GM23338 (cell line): ENCODE data around the gene HYAL1. TPM values are rescaled to one million over a fixed set of nuclear protein-coding genes. Genes with fewer than 3 reads are reported as not detected.
A peak's percentile ranks its signal among the peaks of the same experiment; 100 is the strongest.

ENCODE experiments used
- ATAC-seq: fragments of 200-7000 bp; cut with Tn5 transposase; 3 replicates; pipeline ENCODE4 v1.9.1; 2020
- DNase-seq: peaks from one replicate; pipeline ENCODE4 v3.0.0-alpha.2; 2015; ENCODE audit warnings: low spot score
- H2AFZ ChIP-seq: fragments of 200-600 bp; sonication (generic); 2 replicates; pipeline ENCODE4 v1.8.0; 2016; ENCODE audit warnings: antibody characterized with exemption, mild to moderate bottlenecking, moderate library complexity
- H3F3A ChIP-seq: fragments of 200-600 bp; sonication (generic); replicated peaks from 2 replicates; pipeline ENCODE4 v1.8.0; 2017; ENCODE audit warnings: antibody characterized with exemption, mixed run types, low read depth
- H3K27ac ChIP-seq: fragments of 200-600 bp; sonication (generic); 2 replicates; pipeline ENCODE4 v1.6.1; 2016; ENCODE audit warnings: low read depth
- H3K27me3 ChIP-seq: fragments of 200-600 bp; sonication (generic); 2 replicates; pipeline ENCODE4 v1.8.0; 2016; ENCODE audit warnings: mild to moderate bottlenecking, mixed run types, moderate library complexity; ENCODE audit not compliant: insufficient read depth
- H3K36me3 ChIP-seq: fragments of 200-600 bp; sonication (generic); 2 replicates; pipeline ENCODE4 v1.8.0; 2016; ENCODE audit warnings: mild to moderate bottlenecking; ENCODE audit not compliant: insufficient read depth
- H3K4me1 ChIP-seq: fragments of 200-600 bp; sonication (generic); 2 replicates; pipeline ENCODE4 v1.8.0; 2016; ENCODE audit warnings: mild to moderate bottlenecking, moderate library complexity; ENCODE audit not compliant: insufficient read depth
- H3K4me2 ChIP-seq: fragments of 200-600 bp; sonication (generic); 2 replicates; pipeline ENCODE4 v1.7.1; 2017; ENCODE audit warnings: mixed run types
- H3K4me3 ChIP-seq: fragments of 200-600 bp; sonication (generic); 2 replicates; pipeline ENCODE4 v1.6.1; 2016; ENCODE audit warnings: mixed run types
- H3K79me2 ChIP-seq: fragments of 200-600 bp; sonication (generic); replicated peaks from 2 replicates; pipeline ENCODE4 v1.8.0; 2017; ENCODE audit warnings: mild to moderate bottlenecking; ENCODE audit not compliant: insufficient read depth
- H3K9me2 ChIP-seq: fragments of 200-600 bp; sonication (generic); 2 replicates; pipeline ENCODE4 v1.8.0; 2017; ENCODE audit not compliant: insufficient read depth
- H4K20me1 ChIP-seq: fragments of 200-600 bp; sonication (generic); replicated peaks from 2 replicates; pipeline ENCODE4 v1.8.0; 2017; ENCODE audit warnings: mild to moderate bottlenecking; ENCODE audit not compliant: insufficient read depth
- H3K27ac Mint-ChIP-seq: 2 replicates; pipeline ENCODE4 v1.8.0; 2020; ENCODE audit warnings: inconsistent platforms, mild to moderate bottlenecking, moderate library complexity, mixed read lengths
- H3K27me3 Mint-ChIP-seq: 3 replicates; pipeline ENCODE4 v1.8.0; 2022; ENCODE audit warnings: low read depth, mild to moderate bottlenecking, moderate library complexity, mixed read lengths, inconsistent platforms; ENCODE audit not compliant: insufficient read depth, poor library complexity
- H3K36me3 Mint-ChIP-seq: 3 replicates; pipeline ENCODE4 v1.8.0; 2021; ENCODE audit warnings: low read depth, mild to moderate bottlenecking, inconsistent platforms, moderate library complexity, mixed read lengths
- H3K4me1 Mint-ChIP-seq: 3 replicates; pipeline ENCODE4 v1.8.0; 2020; ENCODE audit warnings: mild to moderate bottlenecking, inconsistent platforms, mixed read lengths
- H3K4me3 Mint-ChIP-seq: 3 replicates; pipeline ENCODE4 v1.8.0; 2021; ENCODE audit warnings: moderate library complexity, mild to moderate bottlenecking, inconsistent platforms, mixed read lengths
- H3K9me3 Mint-ChIP-seq: 3 replicates; pipeline ENCODE4 v1.8.0; 2020; ENCODE audit warnings: moderate library complexity, mild to moderate bottlenecking, inconsistent platforms, mixed read lengths
- CREB1 ChIP-seq: fragments of 250-450 bp; sonication (Bioruptor Pico); IDR thresholded peaks from 2 replicates; pipeline ENCODE4 v1.5.0; 2020; ENCODE audit warnings: low read depth, mild to moderate bottlenecking, moderate library complexity
- EZH2 ChIP-seq: fragments of 200-600 bp; sonication (generic); IDR thresholded peaks from one replicate; pipeline ENCODE4 v1.8.0; 2017; ENCODE audit warnings: antibody characterized with exemption, mild to moderate bottlenecking, low read depth; ENCODE audit not compliant: unreplicated experiment
- EZH2phosphoT487 ChIP-seq: fragments of 200-600 bp; sonication (generic); IDR thresholded peaks from one replicate; pipeline ENCODE4 v1.8.1; 2018; ENCODE audit warnings: antibody characterized with exemption; ENCODE audit not compliant: unreplicated experiment
- JUNB ChIP-seq: IDR thresholded peaks from one replicate; pipeline ENCODE4 v1.6.1; 2016; ENCODE audit warnings: antibody characterized with exemption; ENCODE audit not compliant: unreplicated experiment
- NANOG ChIP-seq: IDR thresholded peaks from 2 replicates; pipeline ENCODE4 v1.6.1; 2016; ENCODE audit warnings: antibody characterized with exemption, borderline replicate concordance
- POLR2AphosphoS5 ChIP-seq: IDR thresholded peaks from 2 replicates; pipeline ENCODE4 v1.6.1; 2016; ENCODE audit warnings: antibody characterized with exemption, low read depth
- STAT1 ChIP-seq: IDR thresholded peaks from one replicate; pipeline ENCODE4 v1.6.1; 2016; ENCODE audit warnings: antibody characterized with exemption; ENCODE audit not compliant: unreplicated experiment
- ZNF114 ChIP-seq: fragments of 250-450 bp; sonication (Bioruptor Pico); IDR thresholded peaks from 2 replicates; pipeline ENCODE4 v1.5.0; 2020; ENCODE audit warnings: mild to moderate bottlenecking, moderate library complexity
- ZNF331 ChIP-seq: fragments of 250-450 bp; sonication (Bioruptor Pico); IDR thresholded peaks from 2 replicates; pipeline ENCODE4 v1.5.0; 2020; ENCODE audit warnings: low read depth, mild to moderate bottlenecking, moderate library complexity
- polyA plus RNA-seq: library from polyadenylated mRNA; unstranded; fragments of >200 nt; fragmentation: Nextera tagmentation; extraction: Ambion mirVana; gene quantifications from 2 replicates; pipeline ENCODE4 v1.2.1, GENCODE V29; 2016
- total RNA-seq: library from RNA; depleted of rRNA; stranded (reverse); fragments of >200 nt; shearing (Covaris generic); gene quantifications from 2 replicates; pipeline ENCODE4 v1.2.3, GENCODE V29; 2014
- TF ChIP-seq, protein P1 (sequence below): IDR thresholded peaks from 2 replicates; pipeline ENCODE4 v1.6.1; 2016; ENCODE audit warnings: antibody characterized with exemption
- TF ChIP-seq, protein P2 (sequence below), 2 experiments: fragments of 200-600 bp in 1 of 2; sonication (generic) in 1 of 2; conservative IDR thresholded peaks; 2 replicates each; pipeline versions ENCODE4 v1.5.1 to v1.6.1; 2016 to 2017; ENCODE audit warnings: antibody characterized with exemption in 2 of 2, low read depth in 2 of 2, mild to moderate bottlenecking in 2 of 2, moderate library complexity in 1 of 2
- TF ChIP-seq, protein P3 (sequence below): fragments of 250-450 bp; sonication (Bioruptor Pico); IDR thresholded peaks from 2 replicates; pipeline ENCODE4 v1.5.0; 2020; ENCODE audit warnings: mild to moderate bottlenecking, moderate library complexity
- TF ChIP-seq, protein P4 (sequence below): IDR thresholded peaks from one replicate; pipeline ENCODE4 v1.6.1; 2018; ENCODE audit warnings: antibody characterized with exemption; ENCODE audit not compliant: unreplicated experiment

The HYAL1 gene
- total and polyA plus RNA-seq, 2 experiments from 2014 or later = 2.1 to 5.0 TPM

GRCh38 chr3:50290161-50290641 lies 13.2 kb downstream of the HYAL1 start:
- peaks cover 5% of the 10 kb centered on the region for H3K4me1 ChIP-seq
- peaks cover 11% of the 10 kb centered on the region for H3K36me3 ChIP-seq
- no peaks in the 10 kb centered on the region for H3K9me3 Mint-ChIP-seq
- peaks cover 17% of the 10 kb centered on the region for H3K79me2 ChIP-seq
- peaks cover 11% of the 10 kb centered on the region for H3K4me1 Mint-ChIP-seq
- TF ChIP-seq JUNB = no peak
- no peak for TF ChIP-seq STAT1
- no peak for TF ChIP-seq EZH2phosphoT487
- TF ChIP-seq POLR2AphosphoS5 = no peak
- TF ChIP-seq, protein P1, sequence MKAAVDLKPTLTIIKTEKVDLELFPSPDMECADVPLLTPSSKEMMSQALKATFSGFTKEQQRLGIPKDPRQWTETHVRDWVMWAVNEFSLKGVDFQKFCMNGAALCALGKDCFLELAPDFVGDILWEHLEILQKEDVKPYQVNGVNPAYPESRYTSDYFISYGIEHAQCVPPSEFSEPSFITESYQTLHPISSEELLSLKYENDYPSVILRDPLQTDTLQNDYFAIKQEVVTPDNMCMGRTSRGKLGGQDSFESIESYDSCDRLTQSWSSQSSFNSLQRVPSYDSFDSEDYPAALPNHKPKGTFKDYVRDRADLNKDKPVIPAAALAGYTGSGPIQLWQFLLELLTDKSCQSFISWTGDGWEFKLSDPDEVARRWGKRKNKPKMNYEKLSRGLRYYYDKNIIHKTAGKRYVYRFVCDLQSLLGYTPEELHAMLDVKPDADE = no peak
- no peak for TF ChIP-seq ZNF114 (CRISPR knock-in tag)
- no peak for TF ChIP-seq EZH2
- TF ChIP-seq, protein P2, sequence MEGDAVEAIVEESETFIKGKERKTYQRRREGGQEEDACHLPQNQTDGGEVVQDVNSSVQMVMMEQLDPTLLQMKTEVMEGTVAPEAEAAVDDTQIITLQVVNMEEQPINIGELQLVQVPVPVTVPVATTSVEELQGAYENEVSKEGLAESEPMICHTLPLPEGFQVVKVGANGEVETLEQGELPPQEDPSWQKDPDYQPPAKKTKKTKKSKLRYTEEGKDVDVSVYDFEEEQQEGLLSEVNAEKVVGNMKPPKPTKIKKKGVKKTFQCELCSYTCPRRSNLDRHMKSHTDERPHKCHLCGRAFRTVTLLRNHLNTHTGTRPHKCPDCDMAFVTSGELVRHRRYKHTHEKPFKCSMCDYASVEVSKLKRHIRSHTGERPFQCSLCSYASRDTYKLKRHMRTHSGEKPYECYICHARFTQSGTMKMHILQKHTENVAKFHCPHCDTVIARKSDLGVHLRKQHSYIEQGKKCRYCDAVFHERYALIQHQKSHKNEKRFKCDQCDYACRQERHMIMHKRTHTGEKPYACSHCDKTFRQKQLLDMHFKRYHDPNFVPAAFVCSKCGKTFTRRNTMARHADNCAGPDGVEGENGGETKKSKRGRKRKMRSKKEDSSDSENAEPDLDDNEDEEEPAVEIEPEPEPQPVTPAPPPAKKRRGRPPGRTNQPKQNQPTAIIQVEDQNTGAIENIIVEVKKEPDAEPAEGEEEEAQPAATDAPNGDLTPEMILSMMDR (conservative IDR thresholded peaks at IDR 0.05; ENCODE audit: low read depth in 2 of 2) = no peak
- TF ChIP-seq, protein P3, sequence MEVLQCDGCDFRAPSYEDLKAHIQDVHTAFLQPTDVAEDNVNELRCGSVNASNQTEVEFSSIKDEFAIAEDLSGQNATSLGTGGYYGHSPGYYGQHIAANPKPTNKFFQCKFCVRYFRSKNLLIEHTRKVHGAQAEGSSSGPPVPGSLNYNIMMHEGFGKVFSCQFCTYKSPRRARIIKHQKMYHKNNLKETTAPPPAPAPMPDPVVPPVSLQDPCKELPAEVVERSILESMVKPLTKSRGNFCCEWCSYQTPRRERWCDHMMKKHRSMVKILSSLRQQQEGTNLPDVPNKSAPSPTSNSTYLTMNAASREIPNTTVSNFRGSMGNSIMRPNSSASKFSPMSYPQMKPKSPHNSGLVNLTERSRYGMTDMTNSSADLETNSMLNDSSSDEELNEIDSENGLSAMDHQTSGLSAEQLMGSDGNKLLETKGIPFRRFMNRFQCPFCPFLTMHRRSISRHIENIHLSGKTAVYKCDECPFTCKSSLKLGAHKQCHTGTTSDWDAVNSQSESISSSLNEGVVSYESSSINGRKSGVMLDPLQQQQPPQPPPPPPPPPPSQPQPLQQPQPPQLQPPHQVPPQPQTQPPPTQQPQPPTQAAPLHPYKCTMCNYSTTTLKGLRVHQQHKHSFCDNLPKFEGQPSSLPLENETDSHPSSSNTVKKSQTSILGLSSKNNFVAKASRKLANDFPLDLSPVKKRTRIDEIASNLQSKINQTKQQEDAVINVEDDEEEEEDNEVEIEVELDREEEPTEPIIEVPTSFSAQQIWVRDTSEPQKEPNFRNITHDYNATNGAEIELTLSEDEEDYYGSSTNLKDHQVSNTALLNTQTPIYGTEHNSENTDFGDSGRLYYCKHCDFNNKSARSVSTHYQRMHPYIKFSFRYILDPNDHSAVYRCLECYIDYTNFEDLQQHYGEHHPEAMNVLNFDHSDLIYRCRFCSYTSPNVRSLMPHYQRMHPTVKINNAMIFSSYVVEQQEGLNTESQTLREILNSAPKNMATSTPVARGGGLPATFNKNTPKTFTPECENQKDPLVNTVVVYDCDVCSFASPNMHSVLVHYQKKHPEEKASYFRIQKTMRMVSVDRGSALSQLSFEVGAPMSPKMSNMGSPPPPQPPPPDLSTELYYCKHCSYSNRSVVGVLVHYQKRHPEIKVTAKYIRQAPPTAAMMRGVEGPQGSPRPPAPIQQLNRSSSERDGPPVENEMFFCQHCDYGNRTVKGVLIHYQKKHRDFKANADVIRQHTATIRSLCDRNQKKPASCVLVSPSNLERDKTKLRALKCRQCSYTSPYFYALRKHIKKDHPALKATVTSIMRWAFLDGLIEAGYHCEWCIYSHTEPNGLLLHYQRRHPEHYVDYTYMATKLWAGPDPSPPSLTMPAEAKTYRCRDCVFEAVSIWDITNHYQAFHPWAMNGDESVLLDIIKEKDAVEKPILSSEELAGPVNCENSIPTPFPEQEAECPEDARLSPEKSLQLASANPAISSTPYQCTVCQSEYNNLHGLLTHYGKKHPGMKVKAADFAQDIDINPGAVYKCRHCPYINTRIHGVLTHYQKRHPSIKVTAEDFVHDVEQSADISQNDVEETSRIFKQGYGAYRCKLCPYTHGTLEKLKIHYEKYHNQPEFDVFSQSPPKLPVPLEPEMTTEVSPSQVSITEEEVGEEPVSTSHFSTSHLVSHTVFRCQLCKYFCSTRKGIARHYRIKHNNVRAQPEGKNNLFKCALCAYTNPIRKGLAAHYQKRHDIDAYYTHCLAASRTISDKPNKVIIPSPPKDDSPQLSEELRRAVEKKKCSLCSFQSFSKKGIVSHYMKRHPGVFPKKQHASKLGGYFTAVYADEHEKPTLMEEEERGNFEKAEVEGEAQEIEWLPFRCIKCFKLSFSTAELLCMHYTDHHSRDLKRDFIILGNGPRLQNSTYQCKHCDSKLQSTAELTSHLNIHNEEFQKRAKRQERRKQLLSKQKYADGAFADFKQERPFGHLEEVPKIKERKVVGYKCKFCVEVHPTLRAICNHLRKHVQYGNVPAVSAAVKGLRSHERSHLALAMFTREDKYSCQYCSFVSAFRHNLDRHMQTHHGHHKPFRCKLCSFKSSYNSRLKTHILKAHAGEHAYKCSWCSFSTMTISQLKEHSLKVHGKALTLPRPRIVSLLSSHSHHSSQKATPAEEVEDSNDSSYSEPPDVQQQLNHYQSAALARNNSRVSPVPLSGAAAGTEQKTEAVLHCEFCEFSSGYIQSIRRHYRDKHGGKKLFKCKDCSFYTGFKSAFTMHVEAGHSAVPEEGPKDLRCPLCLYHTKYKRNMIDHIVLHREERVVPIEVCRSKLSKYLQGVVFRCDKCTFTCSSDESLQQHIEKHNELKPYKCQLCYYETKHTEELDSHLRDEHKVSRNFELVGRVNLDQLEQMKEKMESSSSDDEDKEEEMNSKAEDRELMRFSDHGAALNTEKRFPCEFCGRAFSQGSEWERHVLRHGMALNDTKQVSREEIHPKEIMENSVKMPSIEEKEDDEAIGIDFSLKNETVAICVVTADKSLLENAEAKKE (CRISPR knock-in tag) = no peak
- TF ChIP-seq ZNF331 (CRISPR knock-in tag) = no peak
- TF ChIP-seq CREB1 (CRISPR knock-in tag) = no peak
- no peak for TF ChIP-seq NANOG
- TF ChIP-seq, protein P4, sequence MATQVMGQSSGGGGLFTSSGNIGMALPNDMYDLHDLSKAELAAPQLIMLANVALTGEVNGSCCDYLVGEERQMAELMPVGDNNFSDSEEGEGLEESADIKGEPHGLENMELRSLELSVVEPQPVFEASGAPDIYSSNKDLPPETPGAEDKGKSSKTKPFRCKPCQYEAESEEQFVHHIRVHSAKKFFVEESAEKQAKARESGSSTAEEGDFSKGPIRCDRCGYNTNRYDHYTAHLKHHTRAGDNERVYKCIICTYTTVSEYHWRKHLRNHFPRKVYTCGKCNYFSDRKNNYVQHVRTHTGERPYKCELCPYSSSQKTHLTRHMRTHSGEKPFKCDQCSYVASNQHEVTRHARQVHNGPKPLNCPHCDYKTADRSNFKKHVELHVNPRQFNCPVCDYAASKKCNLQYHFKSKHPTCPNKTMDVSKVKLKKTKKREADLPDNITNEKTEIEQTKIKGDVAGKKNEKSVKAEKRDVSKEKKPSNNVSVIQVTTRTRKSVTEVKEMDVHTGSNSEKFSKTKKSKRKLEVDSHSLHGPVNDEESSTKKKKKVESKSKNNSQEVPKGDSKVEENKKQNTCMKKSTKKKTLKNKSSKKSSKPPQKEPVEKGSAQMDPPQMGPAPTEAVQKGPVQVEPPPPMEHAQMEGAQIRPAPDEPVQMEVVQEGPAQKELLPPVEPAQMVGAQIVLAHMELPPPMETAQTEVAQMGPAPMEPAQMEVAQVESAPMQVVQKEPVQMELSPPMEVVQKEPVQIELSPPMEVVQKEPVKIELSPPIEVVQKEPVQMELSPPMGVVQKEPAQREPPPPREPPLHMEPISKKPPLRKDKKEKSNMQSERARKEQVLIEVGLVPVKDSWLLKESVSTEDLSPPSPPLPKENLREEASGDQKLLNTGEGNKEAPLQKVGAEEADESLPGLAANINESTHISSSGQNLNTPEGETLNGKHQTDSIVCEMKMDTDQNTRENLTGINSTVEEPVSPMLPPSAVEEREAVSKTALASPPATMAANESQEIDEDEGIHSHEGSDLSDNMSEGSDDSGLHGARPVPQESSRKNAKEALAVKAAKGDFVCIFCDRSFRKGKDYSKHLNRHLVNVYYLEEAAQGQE = no peak
- no peak overlapping the region for H3K27ac ChIP-seq
- peaks cover 8% of the 10 kb centered on the region for H3K27me3 Mint-ChIP-seq
- peaks cover 47% of the 10 kb centered on the region for H3K36me3 Mint-ChIP-seq
- no peak overlapping the region for H3K4me3 ChIP-seq
- H2AFZ ChIP-seq = no peak overlapping the region
- no peak overlapping the region for H3K27ac Mint-ChIP-seq
- peak overlapping the region; percentile 86; the same call in 2 of the 3 replicates for H3K4me3 Mint-ChIP-seq
- no peak overlapping the region for H3K4me2 ChIP-seq
- H4K20me1 ChIP-seq = no peaks in the 10 kb centered on the region; the same call in 1 of the 2 replicates
- H3F3A ChIP-seq = 0 out of 2 replicates have a peak, but pooled peaks cover 4% of the 10 kb centered on the region
- no peaks in the 10 kb centered on the region for H3K27me3 ChIP-seq
- no peaks in the 10 kb centered on the region for H3K9me2 ChIP-seq
- DNase-seq (no peak), ATAC-seq (no peak)
